K562 (cell line): ENCODE results near the gene RNF31. TPM values are rescaled to one million over a fixed set of nuclear protein-coding genes. Genes with fewer than 3 reads are reported as not detected.

Experiments used
- ARNT ChIP-seq, 2 experiments: fragments of 450-650 bp; IDR thresholded peaks; 2 replicates each; pipeline ENCODE4 v1.6.1; 2016; ENCODE audit warnings: mild to moderate bottlenecking in 1 of 2
- CBFA2T3 ChIP-seq: fragments of 450-650 bp; IDR thresholded peaks from 2 replicates; pipeline ENCODE4 v1.6.1; 2017
- GATAD2A ChIP-seq: fragments of 450-650 bp; IDR thresholded peaks from 2 replicates; pipeline ENCODE4 v1.6.1; 2017
- HMG20B ChIP-seq: fragments of 250-450 bp; sonication (Bioruptor Pico); IDR thresholded peaks from 2 replicates; pipeline ENCODE4 v1.5.0; 2021; ENCODE audit warnings: mild to moderate bottlenecking
- HNRNPH1 ChIP-seq: fragments of 200-400 bp; formaldehyde crosslinking; optimal IDR thresholded peaks from 2 replicates; pipeline ENCODE3; 2017; ENCODE audit warnings: low read depth, mild to moderate bottlenecking, low read length, moderate library complexity
- JUN ChIP-seq, 2 experiments: sonication (generic) in 1 of 2; formaldehyde crosslinking in 1 of 2; IDR thresholded peaks; 2 replicates each; pipeline versions ENCODE4 v1.6.1 to v1.8.0; 2012 to 2022; ENCODE audit warnings: borderline replicate concordance in 2 of 2, mild to moderate bottlenecking in 2 of 2, improper control_type of control experiment in 1 of 2, low read depth in 1 of 2, low read length in 1 of 2, missing genetic modification reagents in 1 of 2
- MECOM ChIP-seq: fragments of 250-450 bp; sonication (Bioruptor Pico); IDR thresholded peaks from 2 replicates; pipeline ENCODE4 v1.8.0; 2022; ENCODE audit warnings: inconsistent platforms
- MEF2A ChIP-seq: IDR thresholded peaks from 2 replicates; pipeline ENCODE4 v1.6.1; 2011; ENCODE audit warnings: low read depth, mild to moderate bottlenecking, low read length, moderate library complexity; ENCODE audit not compliant: control insufficient read depth
- PHF21A ChIP-seq: fragments of 450-650 bp; IDR thresholded peaks from 2 replicates; pipeline ENCODE4 v1.6.1; 2017; ENCODE audit warnings: low read depth, borderline replicate concordance
- POLR2A ChIP-seq: fragments of 450-650 bp; conservative IDR thresholded peaks from 2 replicates; pipeline ENCODE4 v1.6.1; 2016
- POLR2AphosphoS5 ChIP-seq: IDR thresholded peaks from 2 replicates; pipeline ENCODE4 v1.6.1; 2011; ENCODE audit warnings: mild to moderate bottlenecking, low read depth, low read length, moderate library complexity; ENCODE audit not compliant: control insufficient read depth, insufficient read depth
- SETDB1 ChIP-seq: IDR thresholded peaks from one replicate; pipeline ENCODE4 v1.6.1; 2012; ENCODE audit warnings: low read length, control low read depth, inconsistent platforms
- SMARCA5 ChIP-seq: fragments of 450-650 bp; IDR thresholded peaks from 2 replicates; pipeline ENCODE4 v1.6.1; 2016
- SRSF7 ChIP-seq: fragments of 200-400 bp; formaldehyde crosslinking; optimal IDR thresholded peaks from 2 replicates; pipeline ENCODE3; 2017; ENCODE audit warnings: mild to moderate bottlenecking, low read depth, low read length
- STAT5B ChIP-seq: fragments of 250-450 bp; sonication (Bioruptor Pico); IDR thresholded peaks from 2 replicates; pipeline ENCODE4 v1.8.0; 2021; ENCODE audit warnings: mild to moderate bottlenecking, inconsistent platforms
- TEAD4 ChIP-seq, 2 experiments: sonication (generic) in 1 of 2; formaldehyde crosslinking in 1 of 2; IDR thresholded peaks; 2 replicates each; pipeline versions ENCODE4 v1.6.1 to v1.8.0; 2012 to 2022; ENCODE audit warnings: borderline replicate concordance in 1 of 2, inconsistent platforms in 1 of 2, low read length in 1 of 2, mild to moderate bottlenecking in 1 of 2, missing genetic modification reagents in 1 of 2
- TFAM ChIP-seq: fragments of 250-450 bp; sonication (Bioruptor Pico); conservative IDR thresholded peaks from 2 replicates; pipeline ENCODE4 v1.5.0; 2021; ENCODE audit warnings: mild to moderate bottlenecking, moderate library complexity
- YY1 ChIP-seq, 3 experiments: IDR thresholded peaks; 2 replicates each; pipeline ENCODE4 v1.6.1; 2011; ENCODE audit warnings: low read length in 2 of 3, mild to moderate bottlenecking in 2 of 3, moderate library complexity in 2 of 3, borderline replicate concordance in 1 of 3, control low read depth in 1 of 3, low read depth in 1 of 3; ENCODE audit not compliant: insufficient read depth in 3 of 3, insufficient replicate concordance in 2 of 3, control insufficient read depth in 1 of 3, insufficient read length in 1 of 3; ENCODE audit errors: extremely low read depth in 1 of 3
- ZBED1 ChIP-seq: IDR thresholded peaks from 2 replicates; pipeline ENCODE4 v1.6.1; 2014
- ZNF224 ChIP-seq: sonication (generic); formaldehyde crosslinking; IDR thresholded peaks from 2 replicates; pipeline ENCODE4 v1.8.0; 2022; ENCODE audit warnings: mild to moderate bottlenecking, missing genetic modification reagents
- ZNF232 ChIP-seq: sonication (generic); formaldehyde crosslinking; IDR thresholded peaks from 2 replicates; pipeline ENCODE4 v1.8.0; 2022; ENCODE audit warnings: mild to moderate bottlenecking, missing genetic modification reagents
- ZNF57 ChIP-seq: fragments of 450-650 bp; formaldehyde crosslinking; IDR thresholded peaks from 2 replicates; pipeline ENCODE4 v1.4.0; 2020; ENCODE audit warnings: mild to moderate bottlenecking, moderate library complexity
- polyA plus RNA-seq, 8 experiments: library from polyadenylated mRNA; depleted of rRNA in 4 of 8; stranded (reverse) in 5 of 8; unstranded in 3 of 8; fragments of >200 nt; fragmentation: Nextera tagmentation in 2 of 8; fragmentation: Illumina TruSeq in 1 of 8; extraction: Ambion mirVana in 2 of 8; extraction: Trizol in 1 of 8; gene quantifications; 2 replicates each; pipeline versions ENCODE4 v1.2.1 to v1.2.3, GENCODE V29; 2011 to 2014; ENCODE audit warnings: inconsistent platforms in 1 of 8, missing spikeins in 1 of 8
- total RNA-seq, 7 experiments: library from RNA; depleted of rRNA in 6 of 7; stranded (reverse); fragments of >200 nt in 6 of 7; fragmentation: Illumina TruSeq in 2 of 7; extraction: Trizol in 2 of 7; gene quantifications; 2 replicates each; pipeline versions ENCODE4 v1.2.1 to v1.2.3, GENCODE V29; 2011 to 2021; ENCODE audit warnings: low replicate concordance in 1 of 7
- TF ChIP-seq, protein P1 (sequence below): sonication (generic); formaldehyde crosslinking; IDR thresholded peaks from 2 replicates; pipeline ENCODE4 v1.8.0; 2022; ENCODE audit warnings: mild to moderate bottlenecking, low read depth, missing genetic modification reagents
- TF ChIP-seq, protein P2 (sequence below): fragments of 450-650 bp; formaldehyde crosslinking; IDR thresholded peaks from 2 replicates; pipeline ENCODE4 v1.4.0; 2022; ENCODE audit warnings: missing genetic modification characterization
- TF ChIP-seq, protein P3 (sequence below): sonication (generic); formaldehyde crosslinking; IDR thresholded peaks from 2 replicates; pipeline ENCODE4 v1.8.1; 2022; ENCODE audit warnings: missing genetic modification reagents

Gene RNF31
- total and polyA plus RNA-seq, 9 of the 15 experiments (the other 6 are each of a cell fraction or from before 2014, with no cell fraction given) = 3.1 to 47.6 (median 19.1) TPM

DNA sequence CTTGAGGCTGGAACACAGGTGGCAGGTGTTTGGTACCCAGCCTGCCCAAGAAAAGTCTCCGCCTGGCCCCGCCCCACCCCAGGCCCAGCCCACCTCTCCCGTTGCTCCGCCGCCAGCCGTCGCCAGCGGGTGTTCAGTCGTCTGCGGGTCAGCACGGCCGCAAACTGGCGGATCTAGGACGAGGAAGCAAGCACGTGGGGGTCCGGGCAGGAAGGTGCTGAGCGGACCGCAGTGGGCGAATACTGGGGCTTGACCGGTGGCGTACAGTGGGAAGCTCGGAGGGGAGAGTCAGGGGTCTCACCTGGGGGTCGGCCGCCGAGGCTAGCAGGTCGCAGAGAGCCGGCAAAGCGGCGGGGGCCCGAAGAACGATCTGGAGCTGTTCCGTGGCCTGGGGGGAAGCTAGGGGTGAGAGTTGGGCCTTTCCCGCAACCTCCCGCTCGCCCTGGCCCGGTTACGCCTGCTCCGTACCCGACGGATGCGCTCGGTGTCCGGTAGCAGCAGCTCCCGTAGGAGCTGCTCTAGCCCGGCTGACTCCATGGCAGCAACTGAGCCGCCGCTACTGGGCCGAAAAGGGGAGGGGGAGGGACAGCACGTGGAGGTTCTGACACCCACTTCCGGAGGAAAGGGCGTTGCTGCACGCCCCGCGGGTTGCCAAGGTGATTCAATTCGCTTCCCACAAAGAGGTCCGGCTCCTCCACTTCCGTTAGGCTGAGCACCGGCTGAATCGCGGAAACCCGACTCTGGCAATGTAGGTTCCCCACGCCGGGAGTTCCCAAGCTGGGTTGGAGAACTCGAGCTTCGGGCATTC, 41.2 kb downstream of the RNF31 start, which contains the start of gene IPO4 (continued):
- TF ChIP-seq, protein P1, sequence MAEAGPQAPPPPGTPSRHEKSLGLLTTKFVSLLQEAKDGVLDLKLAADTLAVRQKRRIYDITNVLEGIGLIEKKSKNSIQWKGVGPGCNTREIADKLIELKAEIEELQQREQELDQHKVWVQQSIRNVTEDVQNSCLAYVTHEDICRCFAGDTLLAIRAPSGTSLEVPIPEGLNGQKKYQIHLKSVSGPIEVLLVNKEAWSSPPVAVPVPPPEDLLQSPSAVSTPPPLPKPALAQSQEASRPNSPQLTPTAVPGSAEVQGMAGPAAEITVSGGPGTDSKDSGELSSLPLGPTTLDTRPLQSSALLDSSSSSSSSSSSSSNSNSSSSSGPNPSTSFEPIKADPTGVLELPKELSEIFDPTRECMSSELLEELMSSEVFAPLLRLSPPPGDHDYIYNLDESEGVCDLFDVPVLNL (CRISPR knock-in tag) = no peak
- TF ChIP-seq ZNF232 (CRISPR knock-in tag) = no peak
- TF ChIP-seq POLR2A = peak; percentile 88
- TF ChIP-seq HNRNPH1 = no peak
- TF ChIP-seq, protein P2, sequence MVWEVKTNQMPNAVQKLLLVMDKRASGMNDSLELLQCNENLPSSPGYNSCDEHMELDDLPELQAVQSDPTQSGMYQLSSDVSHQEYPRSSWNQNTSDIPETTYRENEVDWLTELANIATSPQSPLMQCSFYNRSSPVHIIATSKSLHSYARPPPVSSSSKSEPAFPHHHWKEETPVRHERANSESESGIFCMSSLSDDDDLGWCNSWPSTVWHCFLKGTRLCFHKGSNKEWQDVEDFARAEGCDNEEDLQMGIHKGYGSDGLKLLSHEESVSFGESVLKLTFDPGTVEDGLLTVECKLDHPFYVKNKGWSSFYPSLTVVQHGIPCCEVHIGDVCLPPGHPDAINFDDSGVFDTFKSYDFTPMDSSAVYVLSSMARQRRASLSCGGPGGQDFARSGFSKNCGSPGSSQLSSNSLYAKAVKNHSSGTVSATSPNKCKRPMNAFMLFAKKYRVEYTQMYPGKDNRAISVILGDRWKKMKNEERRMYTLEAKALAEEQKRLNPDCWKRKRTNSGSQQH (CRISPR knock-in tag) = no peak
- TF ChIP-seq TEAD4 (IDR thresholded peaks at IDR 0.05; ENCODE audit: low read length) = peak; percentile 58
- no peak for TF ChIP-seq TEAD4 (CRISPR knock-in tag; IDR thresholded peaks at IDR 0.05; ENCODE audit: borderline replicate concordance)
- no peak for TF ChIP-seq ZBED1
- TF ChIP-seq ZNF57 (CRISPR knock-in tag) = no peak
- TF ChIP-seq CBFA2T3 = no peak
- TF ChIP-seq HMG20B (CRISPR knock-in tag) = no peak
- no peak for TF ChIP-seq MECOM (CRISPR knock-in tag)
- peak; percentile 58; the same call in 1 of the 2 replicates for TF ChIP-seq POLR2AphosphoS5
- TF ChIP-seq MEF2A = no peak
- no peak for TF ChIP-seq GATAD2A
- no peak for TF ChIP-seq ZNF224 (CRISPR knock-in tag)
- TF ChIP-seq SETDB1 = no peak
- TF ChIP-seq STAT5B (CRISPR knock-in tag) = no peak
- TF ChIP-seq, protein P3, sequence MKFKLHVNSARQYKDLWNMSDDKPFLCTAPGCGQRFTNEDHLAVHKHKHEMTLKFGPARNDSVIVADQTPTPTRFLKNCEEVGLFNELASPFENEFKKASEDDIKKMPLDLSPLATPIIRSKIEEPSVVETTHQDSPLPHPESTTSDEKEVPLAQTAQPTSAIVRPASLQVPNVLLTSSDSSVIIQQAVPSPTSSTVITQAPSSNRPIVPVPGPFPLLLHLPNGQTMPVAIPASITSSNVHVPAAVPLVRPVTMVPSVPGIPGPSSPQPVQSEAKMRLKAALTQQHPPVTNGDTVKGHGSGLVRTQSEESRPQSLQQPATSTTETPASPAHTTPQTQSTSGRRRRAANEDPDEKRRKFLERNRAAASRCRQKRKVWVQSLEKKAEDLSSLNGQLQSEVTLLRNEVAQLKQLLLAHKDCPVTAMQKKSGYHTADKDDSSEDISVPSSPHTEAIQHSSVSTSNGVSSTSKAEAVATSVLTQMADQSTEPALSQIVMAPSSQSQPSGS (CRISPR knock-in tag) = no peak
- TF ChIP-seq SMARCA5 = no peak
- peak; percentile 76; the same call in 1 of the 2 replicates for TF ChIP-seq JUN (IDR thresholded peaks at IDR 0.05; ENCODE audit: borderline replicate concordance, low read depth, low read length)
- no peak for TF ChIP-seq JUN (CRISPR knock-in tag; IDR thresholded peaks at IDR 0.05; ENCODE audit: borderline replicate concordance)
- no peak for TF ChIP-seq PHF21A
- TF ChIP-seq SRSF7 = no peak
- peak in 2 of 3 experiments; percentile 63 to 65 for TF ChIP-seq YY1 (IDR thresholded peaks at IDR 0.05; ENCODE audit: borderline replicate concordance in 1 of 3, control insufficient read depth in 1 of 3, extremely low read depth in 1 of 3, insufficient read depth in 3 of 3, insufficient read length in 1 of 3, insufficient replicate concordance in 2 of 3, low read depth in 1 of 3, low read length in 2 of 3)
- peak in 1 of 2 experiments; percentile 63; a peak in 2 of 4 replicates for TF ChIP-seq ARNT (IDR thresholded peaks at IDR 0.05)
- no peak for TF ChIP-seq TFAM (CRISPR knock-in tag)
